Activated T-helper 1 cell treated with anti-CD3 and anti-CD28 coated beads, Interleukin-12 subunit alpha, Interleukin-12 subunit beta, Interleukin-2, Interleukin-4 antibody, amounts not matched to agents 30 ng/mL and 10 ng/mL and 1 ng/mL, durations not matched to agents 14 hours and 24 hours and 36 hours (primary cell): ENCODE measurements around the gene C10orf71. TPM values are rescaled to one million over a fixed set of nuclear protein-coding genes. Genes with fewer than 3 reads are reported as not detected.

Experiments
- DNase-seq: peaks from one replicate; pipeline ENCODE4 v3.0.0; 2021; ENCODE audit warnings: low spot score
- H3K27ac Mint-ChIP-seq: one replicate; pipeline ENCODE4 v1.8.0; 2021; ENCODE audit warnings: mild to moderate bottlenecking, mixed read lengths
- H3K27me3 Mint-ChIP-seq: one replicate; pipeline ENCODE4 v1.8.0; 2022; ENCODE audit warnings: mild to moderate bottlenecking, moderate library complexity, mixed read lengths; ENCODE audit not compliant: insufficient read depth
- H3K36me3 Mint-ChIP-seq: one replicate; pipeline ENCODE4 v1.8.0; 2021; ENCODE audit warnings: low read depth, mixed read lengths
- H3K4me1 Mint-ChIP-seq: one replicate; pipeline ENCODE4 v1.8.0; 2021; ENCODE audit warnings: low read depth, mixed read lengths
- H3K4me3 Mint-ChIP-seq: one replicate; pipeline ENCODE4 v1.8.0; 2021; ENCODE audit warnings: mild to moderate bottlenecking, moderate library complexity, mixed read lengths
- H3K9me3 Mint-ChIP-seq: one replicate; pipeline ENCODE4 v1.8.0; 2021; ENCODE audit warnings: mixed read lengths
- intact Hi-C: fragments of 100-400 bp; cut with micrococcal nuclease; formaldehyde crosslinking; loops from one replicate; pipeline ENCODE4 v1.15.1; 2024
- total RNA-seq: library from RNA; stranded (reverse); gene quantifications from 2 replicates; pipeline ENCODE4 v1.2.3, GENCODE V29; 2022

C10orf71 gene
- total RNA-seq, 1 donor from 2014 or later: not detected

GRCh38 chr10:49290131-49290530 lies 8.8 kb upstream of the C10orf71 start:
- DNase-seq: no peak
- Mint-ChIP-seq H3K4me1 (no peaks in the 10 kb centered on the region), H3K9me3 (no peaks in the 10 kb centered on the region), H3K36me3 (no peaks in the 10 kb centered on the region), H3K27ac (no peak overlapping the region), H3K4me3 (no peak overlapping the region), H3K27me3 (peaks cover 11% of the 10 kb centered on the region)
- intact Hi-C loops: no loop called here

- Mint-ChIP-seq H3K9me3 (no peaks in the 10 kb centered on the region), H3K4me3 (no peak overlapping the region), H3K27ac (no peak overlapping the region), H3K36me3 (no peaks in the 10 kb centered on the region), H3K27me3 (peaks cover 10% of the 10 kb centered on the region), H3K4me1 (no peaks in the 10 kb centered on the region)
- intact Hi-C loops: no loop called here
- no peak for DNase-seq
These were observed 8.4 kb upstream of the C10orf71 start for GRCh38 chr10:49290607-49291006.

GRCh38 chr10:49292565-49293207 lies 6.3 kb upstream of the C10orf71 start:
- Mint-ChIP-seq H3K27ac (no peak overlapping the region), H3K36me3 (no peaks in the 10 kb centered on the region), H3K4me3 (no peak overlapping the region), H3K9me3 (no peaks in the 10 kb centered on the region), H3K4me1 (no peaks in the 10 kb centered on the region), H3K27me3 (peaks cover 4% of the 10 kb centered on the region)
- no peak for DNase-seq
- intact Hi-C loops: no loop called here

GRCh38 chr10:49293208-49293603 lies 5.8 kb upstream of the C10orf71 start:
- no peak overlapping the region for H3K27ac Mint-ChIP-seq
- H3K4me3 Mint-ChIP-seq: no peak overlapping the region
- no peaks in the 10 kb centered on the region for H3K9me3 Mint-ChIP-seq
- H3K4me1 Mint-ChIP-seq: no peaks in the 10 kb centered on the region
- DNase-seq: no peak
- intact Hi-C loops: no loop called here
- H3K27me3 Mint-ChIP-seq: peaks cover 4% of the 10 kb centered on the region
- no peaks in the 10 kb centered on the region for H3K36me3 Mint-ChIP-seq

GRCh38 chr10:49294731-49295130 lies 4.2 kb upstream of the C10orf71 start:
- Mint-ChIP-seq H3K4me3 (no peak overlapping the region), H3K4me1 (no peaks in the 10 kb centered on the region), H3K27me3 (peaks cover 4% of the 10 kb centered on the region), H3K9me3 (no peaks in the 10 kb centered on the region), H3K36me3 (no peaks in the 10 kb centered on the region), H3K27ac (no peak overlapping the region)
- no peak for DNase-seq
- intact Hi-C loops: no loop called here

- no peak overlapping the region for H3K4me3 Mint-ChIP-seq
- intact Hi-C loops: no loop called here
- H3K4me1 Mint-ChIP-seq: no peaks in the 10 kb centered on the region
- no peak for DNase-seq
- H3K27me3 Mint-ChIP-seq: peaks cover 4% of the 10 kb centered on the region
- no peaks in the 10 kb centered on the region for H3K36me3 Mint-ChIP-seq
- no peak overlapping the region for H3K27ac Mint-ChIP-seq
- H3K9me3 Mint-ChIP-seq: no peaks in the 10 kb centered on the region
These were observed 3.7 kb upstream of the C10orf71 start for GRCh38 chr10:49295297-49295696.

GRCh38 chr10:49296382-49296781 lies 2.6 kb upstream of the C10orf71 start:
- Mint-ChIP-seq H3K9me3 (no peaks in the 10 kb centered on the region), H3K4me1 (no peaks in the 10 kb centered on the region), H3K4me3 (no peak overlapping the region), H3K36me3 (no peaks in the 10 kb centered on the region), H3K27ac (no peak overlapping the region), H3K27me3 (peaks cover 4% of the 10 kb centered on the region)
- intact Hi-C loops: no loop called here
- DNase-seq: no peak

- peaks cover 4% of the 10 kb centered on the region for H3K27me3 Mint-ChIP-seq
- no peak overlapping the region for H3K27ac Mint-ChIP-seq
- H3K9me3 Mint-ChIP-seq: no peaks in the 10 kb centered on the region
- H3K4me3 Mint-ChIP-seq: no peak overlapping the region
- H3K36me3 Mint-ChIP-seq: no peaks in the 10 kb centered on the region
- no peak for DNase-seq
- H3K4me1 Mint-ChIP-seq: no peaks in the 10 kb centered on the region
- intact Hi-C loops: no loop called here
These were observed 2.1 kb upstream of the C10orf71 start for GRCh38 chr10:49296836-49297235.

GRCh38 chr10:49297818-49298670 lies 926 bp upstream of the C10orf71 start:
- Mint-ChIP-seq H3K4me1 (no peaks in the 10 kb centered on the region), H3K27ac (no peak overlapping the region), H3K9me3 (no peaks in the 10 kb centered on the region), H3K36me3 (no peaks in the 10 kb centered on the region), H3K4me3 (no peak overlapping the region), H3K27me3 (no peaks in the 10 kb centered on the region)
- intact Hi-C loops: no loop called here
- no peak for DNase-seq

GRCh38 chr10:49298671-49298982 lies 343 bp upstream of the C10orf71 start:
- Mint-ChIP-seq H3K36me3 (no peaks in the 10 kb centered on the region), H3K27me3 (no peaks in the 10 kb centered on the region), H3K9me3 (no peaks in the 10 kb centered on the region), H3K4me1 (no peaks in the 10 kb centered on the region), H3K4me3 (no peak overlapping the region), H3K27ac (no peak overlapping the region)
- intact Hi-C loops: no loop called here
- no peak for DNase-seq

- H3K4me1 Mint-ChIP-seq: no peaks in the 10 kb centered on the region
- no peak overlapping the region for H3K27ac Mint-ChIP-seq
- intact Hi-C loops: no loop called here
- no peak for DNase-seq
- no peak overlapping the region for H3K4me3 Mint-ChIP-seq
- no peaks in the 10 kb centered on the region for H3K9me3 Mint-ChIP-seq
- H3K27me3 Mint-ChIP-seq: peaks cover under 1% of the 10 kb centered on the region
- H3K36me3 Mint-ChIP-seq: no peaks in the 10 kb centered on the region
These were observed 808 bp downstream of the C10orf71 start for GRCh38 chr10:49299816-49300139.

GRCh38 chr10:49300140-49300974 lies 1.4 kb downstream of the C10orf71 start:
- no peak for DNase-seq
- no peaks in the 10 kb centered on the region for H3K36me3 Mint-ChIP-seq
- intact Hi-C loops: no loop called here

GRCh38 chr10:49301302-49301701 lies 2.3 kb downstream of the C10orf71 start:
- Mint-ChIP-seq H3K27ac (no peak overlapping the region), H3K4me3 (no peak overlapping the region), H3K9me3 (no peaks in the 10 kb centered on the region), H3K4me1 (no peaks in the 10 kb centered on the region), H3K27me3 (peaks cover 2% of the 10 kb centered on the region), H3K36me3 (no peaks in the 10 kb centered on the region)
- DNase-seq: no peak
- intact Hi-C loops: no loop called here

More at GRCh38 chr10:49300140-49300974, 1.4 kb downstream of the C10orf71 start:
- H3K9me3 Mint-ChIP-seq: no peaks in the 10 kb centered on the region
- no peak overlapping the region for H3K4me3 Mint-ChIP-seq
- peaks cover 2% of the 10 kb centered on the region for H3K27me3 Mint-ChIP-seq
- no peaks in the 10 kb centered on the region for H3K4me1 Mint-ChIP-seq
- no peak overlapping the region for H3K27ac Mint-ChIP-seq
